Vagina (tissue), 2 donors: ENCODE measurements around the gene TRMT112. TPM values are rescaled to one million over a fixed set of nuclear protein-coding genes. Genes with fewer than 3 reads are reported as not detected.
"Not testable (repeated sequence)": the region's sequence is repeated elsewhere in the genome, so short reads cannot be mapped to it uniquely, and the experiment has no call there.

Source experiments
- DNase-seq, 2 donors: peaks; one replicate each; pipeline ENCODE4 v3.0.0-alpha.2; 2017; ENCODE audit errors: extremely low spot score in 2 of 2
- H3K27ac ChIP-seq: fragments of 200-600 bp; sonication (generic); one replicate; pipeline ENCODE4 v1.5.1; 2019
- H3K27me3 ChIP-seq: fragments of 200-600 bp; sonication (generic); one replicate; pipeline ENCODE4 v1.5.1; 2019
- H3K36me3 ChIP-seq, 2 donors: fragments of 200-600 bp; sonication (generic); one replicate each; pipeline ENCODE4 v1.5.1; 2017 to 2019
- H3K4me1 ChIP-seq: fragments of 200-600 bp; sonication (generic); one replicate; pipeline ENCODE4 v1.5.1; 2019
- H3K4me3 ChIP-seq, 2 donors: fragments of 200-600 bp; sonication (generic); 1 replicate in 1 of 2; 2 replicates in 1 of 2; pipeline ENCODE4 v1.5.1; 2016 to 2019
- H3K9me3 ChIP-seq: fragments of 200-600 bp; sonication (generic); one replicate; pipeline ENCODE4 v1.5.1; 2019
- POLR2A ChIP-seq, 2 donors: fragments of 450-650 bp; IDR thresholded peaks; one replicate each; pipeline ENCODE4 v1.6.1; 2017; ENCODE audit warnings: antibody characterized with exemption in 2 of 2, mild to moderate bottlenecking in 2 of 2, moderate library complexity in 2 of 2
- POLR2AphosphoS5 ChIP-seq, 2 donors: sonication (generic); formaldehyde crosslinking; IDR thresholded peaks; one replicate each; pipeline ENCODE4 v1.9.0; 2017; ENCODE audit warnings: antibody characterized with exemption in 2 of 2, mild to moderate bottlenecking in 2 of 2, low read depth in 1 of 2; ENCODE audit not compliant: insufficient read depth in 1 of 2
- intact Hi-C: fragments of 100-400 bp; cut with DNase I; formaldehyde crosslinking; loops from one replicate; pipeline ENCODE4 v1.15.1; 2023
- total RNA-seq: library from RNA; depleted of rRNA; stranded (reverse); fragments of >200 nt; gene quantifications from one replicate; pipeline ENCODE4 v1.2.3, GENCODE V29; 2016
- TF ChIP-seq, protein P1 (sequence below), 3 experiments: fragments of 450-650 bp in 2 of 3; fragments of 200-600 bp in 1 of 3; sonication (generic) in 1 of 3; IDR thresholded peaks; one replicate each; pipeline ENCODE4 v1.5.1; 2017 to 2019; ENCODE audit warnings: antibody characterized with exemption in 3 of 3, mild to moderate bottlenecking in 2 of 3, moderate library complexity in 2 of 3

TRMT112 gene
- total RNA-seq, 1 donor from 2014 or later = 195 TPM

DNA sequence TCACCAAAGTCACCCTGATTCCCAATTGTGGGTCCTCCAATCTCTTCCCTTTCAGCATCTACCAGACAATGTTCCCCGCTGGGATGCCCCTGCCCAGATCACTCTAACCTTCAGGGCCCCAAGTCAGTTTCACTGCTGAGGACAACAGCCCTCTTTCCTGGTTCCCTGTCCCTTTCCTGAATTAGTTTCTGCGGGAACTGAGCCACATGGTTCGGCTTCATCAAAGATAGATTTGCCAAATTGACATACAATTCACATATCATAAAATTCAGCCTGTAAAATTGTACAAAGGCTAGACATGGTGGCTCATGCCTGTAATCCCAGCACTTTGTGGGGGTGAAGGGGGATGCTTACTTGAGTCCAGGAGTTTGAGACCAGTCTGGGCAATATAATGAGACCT is 10.6 kb upstream of the TRMT112 start:
- H3K9me3 ChIP-seq = no peaks in the 10 kb centered on the region
- DNase-seq = no peak
- H3K27ac ChIP-seq = no peak overlapping the region
- H3K4me1 ChIP-seq = peaks cover 43% of the 10 kb centered on the region
- H3K4me3 ChIP-seq = no peak overlapping the region
- TF ChIP-seq POLR2A (IDR thresholded peaks at IDR 0.05) (no peak), POLR2AphosphoS5 (IDR thresholded peaks at IDR 0.05; ENCODE audit: insufficient read depth in 1 of 2, low read depth in 1 of 2) (no peak)
- TF ChIP-seq, protein P1, sequence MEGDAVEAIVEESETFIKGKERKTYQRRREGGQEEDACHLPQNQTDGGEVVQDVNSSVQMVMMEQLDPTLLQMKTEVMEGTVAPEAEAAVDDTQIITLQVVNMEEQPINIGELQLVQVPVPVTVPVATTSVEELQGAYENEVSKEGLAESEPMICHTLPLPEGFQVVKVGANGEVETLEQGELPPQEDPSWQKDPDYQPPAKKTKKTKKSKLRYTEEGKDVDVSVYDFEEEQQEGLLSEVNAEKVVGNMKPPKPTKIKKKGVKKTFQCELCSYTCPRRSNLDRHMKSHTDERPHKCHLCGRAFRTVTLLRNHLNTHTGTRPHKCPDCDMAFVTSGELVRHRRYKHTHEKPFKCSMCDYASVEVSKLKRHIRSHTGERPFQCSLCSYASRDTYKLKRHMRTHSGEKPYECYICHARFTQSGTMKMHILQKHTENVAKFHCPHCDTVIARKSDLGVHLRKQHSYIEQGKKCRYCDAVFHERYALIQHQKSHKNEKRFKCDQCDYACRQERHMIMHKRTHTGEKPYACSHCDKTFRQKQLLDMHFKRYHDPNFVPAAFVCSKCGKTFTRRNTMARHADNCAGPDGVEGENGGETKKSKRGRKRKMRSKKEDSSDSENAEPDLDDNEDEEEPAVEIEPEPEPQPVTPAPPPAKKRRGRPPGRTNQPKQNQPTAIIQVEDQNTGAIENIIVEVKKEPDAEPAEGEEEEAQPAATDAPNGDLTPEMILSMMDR (IDR thresholded peaks at IDR 0.05) = no peak
- H3K36me3 ChIP-seq = no peaks in the 10 kb centered on the region
- no peaks in the 10 kb centered on the region for H3K27me3 ChIP-seq
- intact Hi-C loops = no loop called here

DNA sequence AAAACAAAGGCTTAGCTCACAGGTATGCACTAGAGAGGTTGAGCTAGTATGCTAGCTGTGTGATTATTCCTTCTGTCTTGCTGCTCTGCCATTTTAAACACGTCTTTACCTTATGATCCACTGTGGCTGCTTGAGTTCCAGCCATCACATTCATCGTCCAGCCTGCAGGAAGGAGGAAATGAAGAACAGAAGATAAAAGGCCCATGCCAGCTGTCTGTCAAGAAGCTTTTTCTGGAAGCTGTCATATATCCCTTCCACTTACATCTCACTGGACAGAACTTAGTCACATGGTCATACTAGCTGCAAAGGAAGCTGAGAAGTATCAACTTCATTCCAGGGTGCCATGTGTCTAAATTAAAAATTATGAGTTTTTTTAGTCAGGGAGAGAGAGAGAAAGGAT is 10.0 kb upstream of the TRMT112 start:
- TF ChIP-seq POLR2AphosphoS5 (IDR thresholded peaks at IDR 0.05; ENCODE audit: insufficient read depth in 1 of 2, low read depth in 1 of 2) (no peak), POLR2A (IDR thresholded peaks at IDR 0.05) (no peak)
- TF ChIP-seq, protein P1 (IDR thresholded peaks at IDR 0.05) = no peak
- intact Hi-C loops = no loop called here
- Histone ChIP-seq H3K27me3 (no peaks in the 10 kb centered on the region), H3K9me3 (no peaks in the 10 kb centered on the region), H3K27ac (no peak overlapping the region), H3K4me3 (no peak overlapping the region), H3K4me1 (peaks cover 43% of the 10 kb centered on the region), H3K36me3 (no peaks in the 10 kb centered on the region)
- DNase-seq = no peak

DNA sequence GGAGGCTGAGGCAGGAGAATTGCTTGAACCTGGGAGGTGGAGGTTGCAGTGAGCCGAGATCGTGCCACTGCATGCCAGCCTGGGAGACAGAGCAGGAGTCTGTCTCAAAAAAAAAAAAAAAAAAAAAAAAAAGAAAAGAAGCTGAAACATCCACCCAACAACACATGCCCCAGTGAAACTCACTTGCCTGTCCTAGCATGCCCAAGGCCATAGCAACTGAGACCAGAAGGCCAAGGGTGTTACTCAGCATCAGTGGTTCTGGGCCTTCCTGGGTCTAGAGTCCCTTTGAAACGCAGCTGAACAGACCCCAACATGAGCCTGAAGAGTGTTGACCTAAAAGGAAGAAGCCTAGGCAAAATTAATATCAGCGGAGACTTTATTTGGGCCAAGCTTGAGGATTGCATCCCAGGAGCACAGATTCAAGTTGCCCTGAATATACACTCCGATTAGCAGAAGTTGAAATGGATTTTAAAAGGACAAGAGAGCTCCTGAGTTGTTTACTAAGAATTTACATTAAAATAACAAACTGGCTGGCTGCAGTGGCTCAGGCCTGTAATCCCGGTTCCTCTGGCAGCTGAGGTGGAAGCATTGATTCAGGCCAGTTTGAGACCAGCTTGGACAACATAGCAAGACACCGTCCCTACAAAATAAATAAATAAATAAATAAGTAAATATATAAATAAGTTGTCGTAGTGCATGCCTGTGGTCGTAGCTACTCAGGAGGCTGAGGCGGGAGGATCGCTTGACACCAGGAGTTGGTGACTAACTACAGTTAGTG is 7.5 kb upstream of the TRMT112 start:
- TF ChIP-seq POLR2A (IDR thresholded peaks at IDR 0.05) = no peak
- peak in 1 of 2 donors; percentile 40 for TF ChIP-seq POLR2AphosphoS5 (IDR thresholded peaks at IDR 0.05; ENCODE audit: insufficient read depth in 1 of 2, low read depth in 1 of 2)
- intact Hi-C loops = no loop called here
- Histone ChIP-seq H3K4me1 (peaks cover 36% of the 10 kb centered on the region), H3K4me3 (no peak overlapping the region), H3K27me3 (no peaks in the 10 kb centered on the region), H3K9me3 (no peaks in the 10 kb centered on the region), H3K27ac (peak overlapping the region; percentile 56), H3K36me3 (peaks cover 0 to 11% of the 10 kb centered on the region in 2 donors)
- DNase-seq = no peak

DNA sequence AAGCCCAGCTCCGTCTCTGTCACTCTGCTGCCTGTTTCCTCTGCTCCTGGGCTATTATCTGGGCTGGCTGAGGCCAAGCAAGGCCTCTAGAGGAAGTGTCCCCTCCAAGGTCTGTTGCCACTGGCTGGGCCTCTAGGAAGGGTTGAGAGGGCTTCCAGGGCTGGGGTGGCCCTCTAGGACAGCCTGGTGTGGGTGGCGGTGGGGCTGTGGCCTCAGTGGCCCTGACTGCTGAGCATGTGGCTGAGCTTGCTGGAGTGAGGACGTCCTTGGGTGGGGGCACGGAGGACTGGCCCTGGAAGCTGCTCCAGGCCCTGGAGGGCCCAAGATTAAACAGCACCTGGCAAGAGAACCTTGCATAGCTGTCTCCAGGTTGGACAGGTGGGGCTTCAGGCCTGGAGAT is 6.6 kb upstream of the TRMT112 start:
- H3K27ac ChIP-seq, H3K27me3 ChIP-seq, H3K4me3 ChIP-seq, intact Hi-C loops, H3K9me3 ChIP-seq: not testable (repeated sequence)
- peaks cover 0 to 11% of the 10 kb centered on the region in 2 donors for H3K36me3 ChIP-seq
- H3K4me1 ChIP-seq = peaks cover 36% of the 10 kb centered on the region
- DNase-seq = peak in 1 of 2 donors; percentile 83

DNA sequence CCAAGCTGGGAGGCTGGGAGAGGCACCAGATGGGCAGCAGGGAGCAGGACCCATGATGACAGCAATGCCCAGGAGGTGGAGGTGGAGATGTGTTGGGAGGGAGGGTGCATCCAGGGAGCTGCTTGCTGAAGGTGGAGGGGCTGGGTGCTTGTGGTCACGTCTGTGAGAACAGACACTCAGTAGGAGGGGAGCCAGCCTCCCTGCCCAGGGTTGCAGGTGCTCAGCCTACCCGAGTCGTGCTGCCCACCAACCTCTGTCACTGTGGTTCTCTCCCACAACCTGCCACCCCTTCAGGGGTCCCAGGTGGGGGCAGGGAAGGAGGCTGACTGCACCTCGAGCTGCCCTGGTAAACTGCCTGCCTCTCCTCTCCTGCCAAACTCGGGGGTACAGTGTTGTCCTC is 6.0 kb upstream of the TRMT112 start:
- DNase-seq = peak in 1 of 2 donors; percentile 86
- H3K27ac ChIP-seq = no peak overlapping the region
- H3K4me1 ChIP-seq = peaks cover 38% of the 10 kb centered on the region
- H3K9me3 ChIP-seq = no peaks in the 10 kb centered on the region
- H3K27me3 ChIP-seq = no peaks in the 10 kb centered on the region
- TF ChIP-seq, protein P1 (IDR thresholded peaks at IDR 0.05) = no peak
- TF ChIP-seq POLR2A (IDR thresholded peaks at IDR 0.05) (no peak), POLR2AphosphoS5 (IDR thresholded peaks at IDR 0.05; ENCODE audit: insufficient read depth in 1 of 2, low read depth in 1 of 2) (no peak)
- intact Hi-C loops = no loop called here
- no peak overlapping the region for H3K4me3 ChIP-seq
- H3K36me3 ChIP-seq = peaks cover 0 to 11% of the 10 kb centered on the region in 2 donors

DNA sequence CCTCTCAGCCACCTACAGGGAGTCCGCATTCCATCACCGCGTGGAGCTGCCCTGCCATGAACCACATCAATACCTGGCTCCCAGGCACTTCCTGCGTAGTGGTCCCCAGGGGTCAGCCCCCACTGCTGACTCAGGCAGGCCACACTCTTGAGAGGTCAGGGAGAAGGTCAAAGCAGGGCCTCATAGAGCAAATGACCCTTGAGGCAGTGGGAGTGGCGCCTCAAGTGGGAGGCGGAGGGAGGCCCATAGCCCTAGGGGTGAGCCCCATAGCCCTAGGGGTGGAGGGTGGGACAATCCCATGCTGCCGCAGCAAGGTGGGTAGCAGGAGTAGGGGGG is 5.5 kb upstream of the TRMT112 start:
- TF ChIP-seq POLR2AphosphoS5 (IDR thresholded peaks at IDR 0.05; ENCODE audit: insufficient read depth in 1 of 2, low read depth in 1 of 2) = no peak
- no peak for TF ChIP-seq POLR2A (IDR thresholded peaks at IDR 0.05)
- TF ChIP-seq, protein P1 (IDR thresholded peaks at IDR 0.05) = no peak
- Histone ChIP-seq H3K4me1 (peaks cover 38% of the 10 kb centered on the region), H3K36me3 (peaks cover 0 to 11% of the 10 kb centered on the region in 2 donors), H3K9me3 (no peaks in the 10 kb centered on the region), H3K4me3 (no peak overlapping the region), H3K27ac (no peak overlapping the region), H3K27me3 (no peaks in the 10 kb centered on the region)
- DNase-seq = no peak
- intact Hi-C loops = no loop called here
